Upper lobe of left lung (tissue), 4 donors: ENCODE data around the gene PDE4D.
"Not testable (repeated sequence)": the region's sequence is repeated elsewhere in the genome, so short reads cannot be mapped to it uniquely, and the experiment has no call there.

ENCODE experiments used
- POLR2A ChIP-seq, 4 donors: fragments of 450-650 bp; IDR thresholded peaks; one replicate each; pipeline ENCODE4 v1.5.1; 2016 to 2017; ENCODE audit warnings: antibody characterized with exemption in 4 of 4, mild to moderate bottlenecking in 2 of 4
- TF ChIP-seq, protein P1 (sequence below), 6 experiments: fragments of 450-650 bp in 4 of 6; fragments of 200-600 bp in 2 of 6; sonication (generic) in 2 of 6; IDR thresholded peaks; one replicate each; pipeline ENCODE4 v1.5.1; 2016 to 2019; ENCODE audit warnings: antibody characterized with exemption in 6 of 6

DNA sequence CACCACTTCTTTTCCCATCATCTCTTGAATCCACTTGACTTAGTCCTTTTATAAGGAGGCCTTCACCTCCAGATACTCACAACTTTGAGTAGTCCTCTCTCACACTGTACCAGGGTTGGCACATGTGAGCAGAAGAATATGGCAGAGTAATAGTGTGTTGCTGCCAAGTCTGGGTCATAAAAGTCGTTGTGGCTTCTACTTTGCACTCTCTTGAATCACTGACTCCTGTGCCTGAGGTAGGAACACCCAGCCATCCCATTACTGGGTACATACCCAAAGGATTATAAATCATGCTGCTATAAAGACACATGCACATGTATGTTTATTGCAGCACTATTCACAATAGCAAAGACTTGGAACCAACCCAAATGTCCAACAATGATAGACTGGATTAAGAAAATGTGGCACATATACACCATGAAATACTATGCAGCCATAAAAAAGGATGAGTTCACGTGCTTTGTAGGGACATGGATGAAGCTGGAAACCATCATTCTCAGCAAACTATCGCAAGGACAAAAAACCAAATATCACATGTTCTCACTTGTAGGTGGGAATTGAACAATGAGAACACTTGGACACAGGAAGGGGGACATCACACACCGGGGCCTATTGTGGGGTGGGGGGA lies 145.4 kb downstream of the PDE4D start:
- TF ChIP-seq POLR2A (IDR thresholded peaks at IDR 0.05): not testable (repeated sequence)
- TF ChIP-seq, protein P1, sequence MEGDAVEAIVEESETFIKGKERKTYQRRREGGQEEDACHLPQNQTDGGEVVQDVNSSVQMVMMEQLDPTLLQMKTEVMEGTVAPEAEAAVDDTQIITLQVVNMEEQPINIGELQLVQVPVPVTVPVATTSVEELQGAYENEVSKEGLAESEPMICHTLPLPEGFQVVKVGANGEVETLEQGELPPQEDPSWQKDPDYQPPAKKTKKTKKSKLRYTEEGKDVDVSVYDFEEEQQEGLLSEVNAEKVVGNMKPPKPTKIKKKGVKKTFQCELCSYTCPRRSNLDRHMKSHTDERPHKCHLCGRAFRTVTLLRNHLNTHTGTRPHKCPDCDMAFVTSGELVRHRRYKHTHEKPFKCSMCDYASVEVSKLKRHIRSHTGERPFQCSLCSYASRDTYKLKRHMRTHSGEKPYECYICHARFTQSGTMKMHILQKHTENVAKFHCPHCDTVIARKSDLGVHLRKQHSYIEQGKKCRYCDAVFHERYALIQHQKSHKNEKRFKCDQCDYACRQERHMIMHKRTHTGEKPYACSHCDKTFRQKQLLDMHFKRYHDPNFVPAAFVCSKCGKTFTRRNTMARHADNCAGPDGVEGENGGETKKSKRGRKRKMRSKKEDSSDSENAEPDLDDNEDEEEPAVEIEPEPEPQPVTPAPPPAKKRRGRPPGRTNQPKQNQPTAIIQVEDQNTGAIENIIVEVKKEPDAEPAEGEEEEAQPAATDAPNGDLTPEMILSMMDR (IDR thresholded peaks at IDR 0.05): not testable (repeated sequence)
